Measurements from ENCODE around the gene DHX15.

- no peak for TF ChIP-seq CTCF (IDR thresholded peaks at IDR 0.05)
- no peak for TF ChIP-seq POLR2A (IDR thresholded peaks at IDR 0.05)
Observed at GRCh38 chr4:24495388-24495787, 89.0 kb downstream of the DHX15 start.
